GM21367 (cell line): ENCODE measurements around the gene SLAMF7.
"Not testable (repeated sequence)": the region's sequence is repeated elsewhere in the genome, so short reads cannot be mapped to it uniquely, and the experiment has no call there.

Source experiments
- ATAC-seq: cut with Tn5 transposase; IDR thresholded peaks from one replicate; pipeline ENCODE4 v1.9.1; 2021; ENCODE audit not compliant: unreplicated experiment

SLAMF7 gene

GRCh38 chr1:160772331-160772730 lies 33.3 kb downstream of the SLAMF7 start:
- ATAC-seq = no peak

GRCh38 chr1:160773093-160773492 lies 34.0 kb downstream of the SLAMF7 start:
- ATAC-seq = no peak

- no peak for ATAC-seq
Measured at GRCh38 chr1:160774886-160775719, 36.1 kb downstream of the SLAMF7 start.

GRCh38 chr1:160776178-160776577 lies 37.1 kb downstream of the SLAMF7 start:
- ATAC-seq = peak; percentile 44

- ATAC-seq = no peak
Measured at GRCh38 chr1:160777486-160778089, 38.5 kb downstream of the SLAMF7 start.

- ATAC-seq = no peak
Measured at GRCh38 chr1:160778976-160779375, 39.9 kb downstream of the SLAMF7 start.

- no peak for ATAC-seq
Measured at GRCh38 chr1:160779626-160780397, 40.8 kb downstream of the SLAMF7 start.

- no peak for ATAC-seq
Measured at GRCh38 chr1:160780398-160780755, 41.3 kb downstream of the SLAMF7 start.

- no peak for ATAC-seq
Measured at GRCh38 chr1:160781186-160781766, 42.2 kb downstream of the SLAMF7 start.

- peak; percentile 77 for ATAC-seq
Measured at GRCh38 chr1:160781914-160782689, 43.1 kb downstream of the SLAMF7 start.

- not testable (repeated sequence) for ATAC-seq
Measured at GRCh38 chr1:160782988-160783765, 44.1 kb downstream of the SLAMF7 start.

GRCh38 chr1:160789051-160789701 lies 50.1 kb downstream of the SLAMF7 start:
- ATAC-seq = no peak

GRCh38 chr1:160789702-160790611 lies 50.9 kb downstream of the SLAMF7 start:
- peak; percentile 80 for ATAC-seq

- ATAC-seq = no peak
Measured at GRCh38 chr1:160794376-160794775, 55.3 kb downstream of the SLAMF7 start.

GRCh38 chr1:160795951-160796383 lies 56.9 kb downstream of the SLAMF7 start, which contains the start of gene LY9:
TSS of gene LY9 (plus strand) at chr1:160796174. CDS start at chr1:160796188, 14 bp downstream.
- ATAC-seq = peak; percentile 63

GRCh38 chr1:160797271-160797709 lies 58.2 kb downstream of the SLAMF7 start:
- no peak for ATAC-seq

- ATAC-seq = no peak
Measured at GRCh38 chr1:160797861-160798273, 58.8 kb downstream of the SLAMF7 start.

GRCh38 chr1:160798439-160798838 lies 59.4 kb downstream of the SLAMF7 start:
- ATAC-seq = no peak
